ENCODE data around the gene CSTPP1. TPM values are rescaled to one million over a fixed set of nuclear protein-coding genes. Genes with fewer than 3 reads are reported as not detected.

Gene CSTPP1
- total and polyA plus RNA-seq, 2 of the 8 experiments (the other 6 are each of a cell fraction or from before 2014, with no cell fraction given): 24.2 to 28.7 TPM

- CTCF ChIA-PET (ENCODE audit: partially characterized antibody): no interaction called here
- no peak for TF ChIP-seq BRCA1 (IDR thresholded peaks at IDR 0.05; ENCODE audit: low read depth, low read length)
- no peak for TF ChIP-seq ATF2 (IDR thresholded peaks at IDR 0.05; ENCODE audit: low read length)
- no peak for TF ChIP-seq JUN (IDR thresholded peaks at IDR 0.05; ENCODE audit: low read depth, low read length)
- TF ChIP-seq ASH2L (IDR thresholded peaks at IDR 0.05; ENCODE audit: low read length): no peak
- no peak for TF ChIP-seq E2F6 (IDR thresholded peaks at IDR 0.05)
- TF ChIP-seq SAP30 (IDR thresholded peaks at IDR 0.05; ENCODE audit: insufficient read depth, insufficient replicate concordance, low read length): no peak
- no peak for TF ChIP-seq GTF2F1 (IDR thresholded peaks at IDR 0.05; ENCODE audit: borderline replicate concordance, low read depth, low read length)
- no peak for TF ChIP-seq TCF12 (IDR thresholded peaks at IDR 0.05; ENCODE audit: low read depth, low read length)
- TF ChIP-seq BACH1 (IDR thresholded peaks at IDR 0.05; ENCODE audit: low read length): no peak
- no peak for TF ChIP-seq CTCF (IDR thresholded peaks at IDR 0.05; ENCODE audit: control extremely low read depth in 1 of 3, insufficient read depth in 1 of 3, low read depth in 1 of 3, low read length in 3 of 3)
Measured at GRCh38 chr11:47010179-47010578, 73.6 kb downstream of the CSTPP1 start.

More at GRCh38 chr11:47010179-47010578, 73.6 kb downstream of the CSTPP1 start:
- Histone ChIP-seq H3K4ac (replicated peaks; ENCODE audit: insufficient read length, low read depth, low read length) (no peak overlapping the region), H3K56ac (replicated peaks; ENCODE audit: insufficient read length, low read depth, low read length) (no peak overlapping the region), H3K9ac (replicated peaks in 1 of 4; ENCODE audit: extremely low read depth in 1 of 4, low read depth in 3 of 4, low read length in 3 of 4) (no peak overlapping the region), H2AFZ (ENCODE audit: low read length) (no peak overlapping the region), H4K8ac (ENCODE audit: extremely low read depth, insufficient read depth, low read length) (no peak overlapping the region), H2BK5ac (ENCODE audit: low read depth, low read length) (no peak overlapping the region), H2BK20ac (ENCODE audit: low read length) (no peak overlapping the region), H3K18ac (ENCODE audit: extremely low read depth, low read length) (no peak overlapping the region), H3K79me1 (ENCODE audit: low read depth, low read length) (no peaks in the 10 kb centered on the region), H3K4me2 (ENCODE audit: insufficient read depth in 1 of 2, low read depth in 2 of 2, low read length in 2 of 2) (no peak overlapping the region), H4K5ac (ENCODE audit: insufficient read length, low read depth, low read length) (no peak overlapping the region), H2AK5ac (ENCODE audit: low read depth, low read length) (no peak overlapping the region), H2BK120ac (replicated peaks; ENCODE audit: low read depth, low read length) (no peak overlapping the region), H3K79me2 (ENCODE audit: control insufficient read depth in 1 of 2, insufficient read depth in 2 of 2, low read length in 2 of 2) (no peaks in the 10 kb centered on the region), H2BK12ac (ENCODE audit: low read depth, low read length) (no peak overlapping the region), H3K23me2 (ENCODE audit: low read depth, low read length) (no peaks in the 10 kb centered on the region; the same call in 1 of the 2 replicates), H4K20me1 (replicated peaks in 1 of 2; ENCODE audit: control insufficient read depth in 1 of 2, insufficient read depth in 2 of 2, low read length in 2 of 2) (peaks cover 0 to 1% of the 10 kb centered on the region in 2 experiments), H3K27me3 (replicated peaks in 1 of 4; ENCODE audit: control insufficient read depth in 3 of 4, extremely low read depth in 1 of 4, insufficient read depth in 3 of 4, low read length in 3 of 4) (no peaks in the 10 kb centered on the region), H3K4me1 (replicated peaks in 1 of 4; ENCODE audit: control insufficient read depth in 3 of 4, insufficient read depth in 4 of 4, low read length in 3 of 4) (no peaks in the 10 kb centered on the region), H2BK15ac (ENCODE audit: low read length) (no peak overlapping the region), H3K4me3 (ENCODE audit: extremely low read depth in 1 of 4, insufficient read depth in 2 of 4, low read depth in 3 of 4, low read length in 4 of 4) (no peak overlapping the region), H3K23ac (ENCODE audit: insufficient read length) (no peak overlapping the region), H3K9me3 (ENCODE audit: insufficient read depth in 2 of 2, low read depth in 1 of 2, low read length in 1 of 2) (no peaks in the 10 kb centered on the region), H3K36me3 (ENCODE audit: control insufficient read depth in 2 of 4, insufficient read depth in 4 of 4, low read length in 3 of 4) (no peaks in the 10 kb centered on the region), H3K14ac (ENCODE audit: insufficient read length) (no peak overlapping the region), H3K27ac (ENCODE audit: low read depth, low read length) (no peak overlapping the region), H4K91ac (replicated peaks; ENCODE audit: insufficient read length, low read length) (no peak overlapping the region)
- DNase-seq (ENCODE audit: low read depth in 1 of 2, low spot score in 2 of 2) (no peak), FAIRE-seq (no peak)
- WGBS, 2 experiments (ENCODE audit: extremely low coverage in 1 of 2, insufficient coverage in 1 of 2, insufficient read length in 1 of 2, insufficient replicate concordance in 2 of 2, low coverage in 1 of 2, low lambda C conversion rate in 2 of 2, missing lambda C conversion rate in 1 of 2): 91% methylated on average over 4 of the region's 4 CpGs; no CpG with 5 or more reads in 1 of the 2 experiments
- POLR2A ChIA-PET (ENCODE audit: partially characterized antibody): interaction anchor here (1.0 kb wide), 1 partner anchor 10 kb away, joined by 3 read pairs; no protein-coding TSS in a partner anchor
